ENCODE measurements around the gene TBXAS1. TPM values are rescaled to one million over a fixed set of nuclear protein-coding genes. Genes with fewer than 3 reads are reported as not detected.

The TBXAS1 gene
- total and polyA plus RNA-seq, 2 experiments from 2014 or later: 1.3 TPM; not detected in 1

GRCh38 chr7:139955109-139955820 is 126.2 kb downstream of the TBXAS1 start:
- DNase-seq (ENCODE audit: low spot score) (no peak), ATAC-seq (peak; percentile 66)
- Histone ChIP-seq H3K36me3 (ENCODE audit: insufficient read depth) (no peaks in the 10 kb centered on the region), H3K4me2 (no peak overlapping the region), H3K4me3 (no peak overlapping the region), H3K4me1 (ENCODE audit: insufficient read depth) (peaks cover 14% of the 10 kb centered on the region), H2AFZ (peak overlapping the region; percentile 59), H3K9me2 (ENCODE audit: insufficient read depth) (no peaks in the 10 kb centered on the region), H3K79me2 (replicated peaks; ENCODE audit: insufficient read depth) (no peaks in the 10 kb centered on the region), H3K27ac (ENCODE audit: low read depth) (no peak overlapping the region), H3F3A (replicated peaks; ENCODE audit: low read depth) (no peaks in the 10 kb centered on the region), H3K27me3 (ENCODE audit: insufficient read depth) (no peaks in the 10 kb centered on the region), H4K20me1 (replicated peaks; ENCODE audit: insufficient read depth) (no peaks in the 10 kb centered on the region)
- Mint-ChIP-seq H3K9me3 (no peaks in the 10 kb centered on the region), H3K4me1 (peaks cover 31% of the 10 kb centered on the region), H3K4me3 (no peak overlapping the region), H3K27me3 (ENCODE audit: insufficient read depth, low read depth, poor library complexity) (peaks cover 6% of the 10 kb centered on the region), H3K36me3 (ENCODE audit: low read depth) (no peaks in the 10 kb centered on the region), H3K27ac (no peak overlapping the region)
- no peak for TF ChIP-seq JUNB (IDR thresholded peaks at IDR 0.05; ENCODE audit: unreplicated experiment)
- TF ChIP-seq REST (IDR thresholded peaks at IDR 0.05; ENCODE audit: unreplicated experiment): no peak
- no peak for TF ChIP-seq ETS1 (IDR thresholded peaks at IDR 0.05)
- TF ChIP-seq ZNF114 (CRISPR knock-in tag; IDR thresholded peaks at IDR 0.05): no peak
- no peak for TF ChIP-seq NANOG (IDR thresholded peaks at IDR 0.05; ENCODE audit: borderline replicate concordance)
- no peak for TF ChIP-seq ZNF462 (CRISPR knock-in tag; IDR thresholded peaks at IDR 0.05)
- TF ChIP-seq EZH2phosphoT487 (IDR thresholded peaks at IDR 0.05; ENCODE audit: unreplicated experiment): no peak
- no peak for TF ChIP-seq CREB1 (CRISPR knock-in tag; IDR thresholded peaks at IDR 0.05; ENCODE audit: low read depth)
- TF ChIP-seq STAT1 (IDR thresholded peaks at IDR 0.05; ENCODE audit: unreplicated experiment): no peak
- TF ChIP-seq ZNF331 (CRISPR knock-in tag; IDR thresholded peaks at IDR 0.05; ENCODE audit: low read depth): no peak
